OCI-LY7 (cell line): ENCODE data around the gene RAB40C. TPM values are rescaled to one million over a fixed set of nuclear protein-coding genes. Genes with fewer than 3 reads are reported as not detected.

Experiments
- BruUV-seq: library from RNA; stranded (reverse); fragments of 400-500 nt; replicated peaks from 2 replicates; lab custom pipeline; 2021; lab: Mats Ljungman, UMichigan
- CTCF ChIA-PET: fragments of 300-600 bp; sonication (Branson Sonifier 250); formaldehyde crosslinking; loops from one replicate; lab custom pipeline; 2022; ENCODE audit warnings: antibody characterized with exemption; ENCODE audit not compliant: unreplicated experiment; lab: Charles Lee
- POLR2A ChIA-PET: fragments of 300-600 bp; sonication (Branson Sonifier 250); formaldehyde crosslinking; loops from one replicate; lab custom pipeline; 2022; ENCODE audit warnings: antibody characterized with exemption; lab: Charles Lee
- DNase-seq: peaks from one replicate; pipeline ENCODE4 v3.0.0-alpha.2; 2015; ENCODE audit warnings: low spot score
- H2AFZ ChIP-seq: fragments of 200-600 bp; sonication (generic), shearing (Covaris generic); 2 replicates; pipeline ENCODE4 v1.6.1; 2014; ENCODE audit warnings: mild to moderate bottlenecking, antibody characterized with exemption, low read length, moderate library complexity
- H3K27ac ChIP-seq: fragments of 200-600 bp; sonication (generic); 2 replicates; pipeline ENCODE4 v1.5.1; 2014; ENCODE audit warnings: mixed run types, low read depth, mild to moderate bottlenecking, moderate library complexity, low read length, inconsistent platforms; ENCODE audit not compliant: poor library complexity, severe bottlenecking
- H3K36me3 ChIP-seq: fragments of 200-600 bp; sonication (generic); 2 replicates; pipeline ENCODE4 v1.6.1; 2014; ENCODE audit warnings: mild to moderate bottlenecking, antibody characterized with exemption, low read length, moderate library complexity, mixed read lengths; ENCODE audit not compliant: insufficient read depth
- H3K4me1 ChIP-seq: fragments of 200-600 bp; sonication (generic); 2 replicates; pipeline ENCODE4 v1.5.1; 2014; ENCODE audit warnings: mild to moderate bottlenecking, low read length; ENCODE audit not compliant: insufficient read depth, poor library complexity, severe bottlenecking
- H3K4me2 ChIP-seq: fragments of 200-600 bp; sonication (generic); 2 replicates; pipeline ENCODE4 v1.6.1; 2014; ENCODE audit warnings: mild to moderate bottlenecking, low read length
- H3K4me3 ChIP-seq: fragments of 200-600 bp; sonication (generic); 2 replicates; pipeline ENCODE4 v1.5.1; 2014; ENCODE audit warnings: mild to moderate bottlenecking, low read depth, low read length; ENCODE audit not compliant: poor library complexity, severe bottlenecking
- H3K79me2 ChIP-seq: fragments of 200-600 bp; sonication (generic); 2 replicates; pipeline ENCODE4 v1.6.1; 2016; ENCODE audit warnings: low read depth, mild to moderate bottlenecking, low read length, moderate library complexity, mixed read lengths; ENCODE audit not compliant: insufficient read depth
- H3K9me2 ChIP-seq: fragments of 200-600 bp; sonication (generic); 2 replicates; pipeline ENCODE4 v1.6.1; 2016; ENCODE audit warnings: mild to moderate bottlenecking, low read length, mixed read lengths; ENCODE audit not compliant: insufficient read depth
- H3K9me3 ChIP-seq: fragments of 200-600 bp; sonication (generic); 2 replicates; pipeline ENCODE4 v1.6.1; 2014; ENCODE audit warnings: mild to moderate bottlenecking, mixed run types, low read length, mixed read lengths
- H4K20me1 ChIP-seq: fragments of 200-600 bp; sonication (generic); 2 replicates; pipeline ENCODE4 v1.6.1; 2014; ENCODE audit warnings: mild to moderate bottlenecking, antibody characterized with exemption, low read length, moderate library complexity, mixed read lengths; ENCODE audit not compliant: insufficient read depth
- CTCF ChIP-seq: fragments of 200-600 bp; sonication (generic); conservative IDR thresholded peaks from 2 replicates; pipeline ENCODE4 v1.5.1; 2014; ENCODE audit warnings: mild to moderate bottlenecking, antibody characterized with exemption, low read length, moderate library complexity, mixed read lengths
- EZH2phosphoT487 ChIP-seq: fragments of 200-600 bp; sonication (generic); IDR thresholded peaks from 2 replicates; pipeline ENCODE4 v1.6.1; 2018; ENCODE audit warnings: low read depth, borderline replicate concordance, mild to moderate bottlenecking, mixed run types, antibody characterized with exemption, low read length, moderate library complexity, mixed read lengths
- intact Hi-C: fragments of 100-400 bp; cut with micrococcal nuclease; formaldehyde crosslinking; loops from one replicate; pipeline ENCODE4 v1.10.0; 2022; ENCODE audit not compliant: unreplicated experiment
- total RNA-seq, 2 experiments: library from RNA; depleted of rRNA in 1 of 2; stranded (reverse); fragments of >200 nt in 1 of 2; shearing (Covaris generic) in 1 of 2; gene quantifications; 2 replicates each; pipeline ENCODE4 v1.2.3, GENCODE V29; 2014 to 2022

RAB40C gene
- total RNA-seq, 2 experiments from 2014 or later, result 19.3 to 20.9 TPM

GRCh38 chr16:648781-649589 lies 59.1 kb downstream of the RAB40C start, which contains the start of gene WDR90:
TSS of gene WDR90 (plus strand) at chr16:649365. CDS start at chr16:649417, 52 bp downstream.
- Histone ChIP-seq H3K27ac (peak within 1 kb of the TSS; percentile 66), H3K9me3 (no peaks in the 10 kb centered on the region), H4K20me1 (no peaks in the 10 kb centered on the region), H3K36me3 (peaks cover 16% of the 10 kb centered on the region), H3K9me2 (no peaks in the 10 kb centered on the region), H3K4me2 (peak within 1 kb of the TSS; percentile 77), H3K79me2 (peaks cover 4% of the 10 kb centered on the region; the same call in 1 of the 2 replicates), H3K4me3 (peak within 1 kb of the TSS; percentile 70), H3K4me1 (peaks cover 25% of the 10 kb centered on the region), H2AFZ (peak within 1 kb of the TSS; percentile 13; the same call in 1 of the 2 replicates)
- TF ChIP-seq CTCF, result no peak
- TF ChIP-seq EZH2phosphoT487, result no peak
- DNase-seq, result peak; percentile 94
- CTCF ChIA-PET, result no interaction called here
- intact Hi-C loops, result loop anchor here (2.0 kb wide), 1 partner anchor 20 kb away; the partner anchor contains the start of gene RHOT2
- TSS peak; percentile 75 for BruUV-seq
- POLR2A ChIA-PET, result no interaction called here

- Histone ChIP-seq H3K9me2 (no peaks in the 10 kb centered on the region), H4K20me1 (no peaks in the 10 kb centered on the region), H3K4me2 (peak overlapping the region; percentile 77), H3K9me3 (no peaks in the 10 kb centered on the region), H3K4me3 (peak overlapping the region; percentile 70), H3K27ac (peak overlapping the region; percentile 31), H3K4me1 (peaks cover 25% of the 10 kb centered on the region), H2AFZ (peak overlapping the region; percentile 13; the same call in 1 of the 2 replicates), H3K36me3 (peaks cover 16% of the 10 kb centered on the region), H3K79me2 (peaks cover 4% of the 10 kb centered on the region; the same call in 1 of the 2 replicates)
- TF ChIP-seq CTCF (no peak), EZH2phosphoT487 (no peak)
- ChIA-PET CTCF (no interaction called here), POLR2A (no interaction called here)
- DNase-seq, result peak; percentile 30
- BruUV-seq, result no TSS peak
- intact Hi-C loops, result loop anchor here (2.0 kb wide), 1 partner anchor 19 kb away; the partner anchor contains the start of gene RHOT2
These were observed 59.8 kb downstream of the RAB40C start for GRCh38 chr16:649631-650030.
